KMS-11 (cell line): ENCODE results near the gene ACSF3.
"Not testable (repeated sequence)": the region's sequence is repeated elsewhere in the genome, so short reads cannot be mapped to it uniquely, and the experiment has no call there.

Experiments
- H2AFZ ChIP-seq: fragments of 200-600 bp; sonication (generic); 2 replicates; pipeline ENCODE4 v1.6.1; 2016; ENCODE audit warnings: antibody characterized with exemption, mixed run types, low read depth
- H3K27ac ChIP-seq: fragments of 200-600 bp; sonication (generic); 2 replicates; pipeline ENCODE4 v1.6.1; 2016; ENCODE audit warnings: mild to moderate bottlenecking, mixed run types
- H3K27me3 ChIP-seq: fragments of 200-600 bp; sonication (generic); 2 replicates; pipeline ENCODE4 v1.6.1; 2017; ENCODE audit warnings: mild to moderate bottlenecking, low read depth, mixed run types, moderate library complexity; ENCODE audit not compliant: insufficient read depth
- H3K36me3 ChIP-seq: fragments of 200-600 bp; sonication (generic); 2 replicates; pipeline ENCODE4 v1.6.1; 2017; ENCODE audit warnings: mild to moderate bottlenecking, mixed run types; ENCODE audit not compliant: insufficient read depth
- H3K4me1 ChIP-seq: fragments of 200-600 bp; sonication (generic); 2 replicates; pipeline ENCODE4 v1.6.1; 2016; ENCODE audit warnings: mild to moderate bottlenecking, low read depth, mixed run types; ENCODE audit not compliant: poor library complexity, severe bottlenecking
- H3K4me2 ChIP-seq: fragments of 200-600 bp; sonication (generic); 2 replicates; pipeline ENCODE4 v1.7.0; 2016; ENCODE audit warnings: mild to moderate bottlenecking, mixed run types
- H3K4me3 ChIP-seq: fragments of 200-600 bp; sonication (generic); IDR thresholded peaks from 2 replicates; pipeline ENCODE4 v1.6.1; 2017; ENCODE audit warnings: low read depth, low read length, mixed read lengths; ENCODE audit not compliant: insufficient read depth
- H3K79me2 ChIP-seq: fragments of 200-600 bp; sonication (generic); 2 replicates; pipeline ENCODE4 v1.6.1; 2016; ENCODE audit warnings: low read depth, mixed run types; ENCODE audit not compliant: insufficient read depth
- H3K9ac ChIP-seq: fragments of 200-600 bp; sonication (generic); 2 replicates; pipeline ENCODE4 v1.6.1; 2016; ENCODE audit warnings: mild to moderate bottlenecking, mixed run types
- H4K20me1 ChIP-seq: fragments of 200-600 bp; sonication (generic); 2 replicates; pipeline ENCODE4 v1.6.1; 2016; ENCODE audit warnings: mild to moderate bottlenecking, mixed run types; ENCODE audit not compliant: insufficient read depth
- TF ChIP-seq, protein P1 (sequence below): fragments of 200-600 bp; sonication (generic); conservative IDR thresholded peaks from 2 replicates; pipeline ENCODE4 v1.6.1; 2017; ENCODE audit warnings: low read depth, mild to moderate bottlenecking, antibody characterized with exemption, low read length, moderate library complexity, mixed read lengths

Gene ACSF3

DNA sequence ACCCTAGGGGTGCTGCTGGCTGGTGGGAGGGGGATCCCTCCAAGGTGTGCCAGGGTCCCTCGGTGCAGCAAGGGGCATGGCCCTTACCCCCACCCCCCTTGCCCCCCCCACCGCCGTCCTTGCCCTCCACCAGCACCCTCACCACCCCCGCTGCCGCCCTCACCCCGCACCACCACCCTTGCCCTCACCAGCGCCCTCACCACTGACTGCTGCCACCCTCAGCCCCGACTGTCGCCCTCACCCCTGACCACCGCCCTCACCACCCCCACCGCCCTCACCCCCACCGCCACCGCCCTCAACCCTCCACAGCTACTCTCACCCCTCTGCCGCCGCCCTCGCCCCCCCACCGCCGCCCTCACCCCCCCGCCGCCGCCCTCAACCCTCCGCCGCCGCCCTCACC lies 23.1 kb upstream of the ACSF3 start:
- Histone ChIP-seq H3K79me2 (no peaks in the 10 kb centered on the region), H3K27me3 (peaks cover 58% of the 10 kb centered on the region), H4K20me1 (no peaks in the 10 kb centered on the region), H3K4me2 (no peak overlapping the region), H3K27ac (no peak overlapping the region), H2AFZ (no peak overlapping the region), H3K4me1 (no peaks in the 10 kb centered on the region), H3K36me3 (no peaks in the 10 kb centered on the region), H3K4me3 (no peak overlapping the region), H3K9ac (no peak overlapping the region)
- TF ChIP-seq, protein P1, sequence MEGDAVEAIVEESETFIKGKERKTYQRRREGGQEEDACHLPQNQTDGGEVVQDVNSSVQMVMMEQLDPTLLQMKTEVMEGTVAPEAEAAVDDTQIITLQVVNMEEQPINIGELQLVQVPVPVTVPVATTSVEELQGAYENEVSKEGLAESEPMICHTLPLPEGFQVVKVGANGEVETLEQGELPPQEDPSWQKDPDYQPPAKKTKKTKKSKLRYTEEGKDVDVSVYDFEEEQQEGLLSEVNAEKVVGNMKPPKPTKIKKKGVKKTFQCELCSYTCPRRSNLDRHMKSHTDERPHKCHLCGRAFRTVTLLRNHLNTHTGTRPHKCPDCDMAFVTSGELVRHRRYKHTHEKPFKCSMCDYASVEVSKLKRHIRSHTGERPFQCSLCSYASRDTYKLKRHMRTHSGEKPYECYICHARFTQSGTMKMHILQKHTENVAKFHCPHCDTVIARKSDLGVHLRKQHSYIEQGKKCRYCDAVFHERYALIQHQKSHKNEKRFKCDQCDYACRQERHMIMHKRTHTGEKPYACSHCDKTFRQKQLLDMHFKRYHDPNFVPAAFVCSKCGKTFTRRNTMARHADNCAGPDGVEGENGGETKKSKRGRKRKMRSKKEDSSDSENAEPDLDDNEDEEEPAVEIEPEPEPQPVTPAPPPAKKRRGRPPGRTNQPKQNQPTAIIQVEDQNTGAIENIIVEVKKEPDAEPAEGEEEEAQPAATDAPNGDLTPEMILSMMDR, result no peak

DNA sequence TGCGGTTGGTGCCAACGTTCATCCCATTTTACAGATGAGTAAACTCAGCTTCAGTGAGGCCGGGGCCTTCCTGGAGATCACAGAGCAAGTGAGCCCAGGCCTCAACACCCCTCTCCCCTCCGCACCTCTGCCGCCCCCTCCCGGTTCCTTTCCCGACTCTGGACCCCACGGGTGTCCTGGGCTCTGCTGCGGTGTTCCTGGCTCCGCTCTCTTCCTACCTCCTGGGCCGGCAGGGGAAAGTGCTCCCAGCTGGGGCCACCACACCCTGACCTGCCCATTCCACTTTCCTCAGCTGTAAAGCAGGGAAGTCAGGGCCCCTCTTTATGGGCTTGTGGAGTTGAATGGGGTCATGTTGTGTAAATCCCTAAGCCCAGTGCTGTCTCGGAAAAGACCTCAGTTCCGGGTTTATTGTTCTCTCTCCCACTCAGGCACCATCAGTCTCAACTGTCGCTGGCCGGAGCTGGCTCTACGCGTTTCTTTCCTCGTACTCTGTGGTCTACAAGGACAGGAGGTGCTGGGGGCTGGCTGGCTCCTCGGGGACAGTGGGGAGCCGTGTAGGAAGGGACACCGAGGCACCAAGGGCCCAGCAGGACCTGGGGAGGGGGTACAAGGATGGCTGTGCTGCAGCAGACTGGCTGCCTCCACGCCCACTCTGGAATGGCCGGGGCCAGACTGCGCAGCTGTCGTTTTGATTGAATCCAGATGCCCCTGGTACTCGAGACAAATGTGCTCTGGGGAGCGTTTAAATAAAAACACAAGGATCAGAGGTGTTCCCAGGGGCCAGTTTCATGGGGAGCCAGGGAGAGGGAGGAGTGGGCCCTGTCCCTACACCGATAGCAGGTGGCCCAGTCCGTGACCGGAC lies 21.7 kb upstream of the ACSF3 start:
- Histone ChIP-seq H3K4me2 (no peak overlapping the region), H3K36me3 (no peaks in the 10 kb centered on the region), H3K27me3 (peaks cover 44% of the 10 kb centered on the region), H3K4me1 (no peaks in the 10 kb centered on the region), H3K9ac (no peak overlapping the region), H3K27ac (no peak overlapping the region), H4K20me1 (no peaks in the 10 kb centered on the region), H2AFZ (no peak overlapping the region), H3K4me3 (no peak overlapping the region), H3K79me2 (no peaks in the 10 kb centered on the region)
- TF ChIP-seq, protein P1, result no peak

DNA sequence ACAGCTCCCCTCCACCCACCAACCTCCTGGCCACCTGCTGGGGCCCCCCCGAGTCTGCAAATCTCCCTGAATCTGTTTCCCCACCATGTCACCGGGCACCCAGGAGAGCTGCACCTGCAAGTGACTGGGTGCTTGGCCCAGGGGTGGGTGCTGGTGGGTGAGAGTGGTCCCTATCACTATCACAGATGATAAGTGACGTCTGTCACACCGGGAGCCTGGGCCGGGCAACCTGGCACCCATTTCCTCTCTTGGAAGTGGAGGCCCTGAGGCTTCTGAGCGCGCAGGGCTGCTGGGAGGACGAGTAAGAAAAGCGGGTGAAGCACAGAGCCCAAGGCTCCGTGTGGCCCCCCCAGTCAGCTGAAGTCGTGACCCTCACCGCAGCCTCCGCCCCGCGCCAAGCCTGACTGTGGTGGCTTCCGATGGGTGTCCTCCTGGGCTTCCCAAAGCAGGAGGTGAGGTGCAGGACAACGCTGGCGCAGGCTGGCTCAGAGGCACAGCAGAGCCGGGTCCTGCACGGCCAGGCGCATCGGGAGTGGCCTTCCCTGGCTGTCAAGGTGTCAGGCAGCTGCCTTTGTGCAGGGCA lies 21.0 kb upstream of the ACSF3 start:
- H4K20me1 ChIP-seq, result no peaks in the 10 kb centered on the region
- H2AFZ ChIP-seq, result no peak overlapping the region

DNA sequence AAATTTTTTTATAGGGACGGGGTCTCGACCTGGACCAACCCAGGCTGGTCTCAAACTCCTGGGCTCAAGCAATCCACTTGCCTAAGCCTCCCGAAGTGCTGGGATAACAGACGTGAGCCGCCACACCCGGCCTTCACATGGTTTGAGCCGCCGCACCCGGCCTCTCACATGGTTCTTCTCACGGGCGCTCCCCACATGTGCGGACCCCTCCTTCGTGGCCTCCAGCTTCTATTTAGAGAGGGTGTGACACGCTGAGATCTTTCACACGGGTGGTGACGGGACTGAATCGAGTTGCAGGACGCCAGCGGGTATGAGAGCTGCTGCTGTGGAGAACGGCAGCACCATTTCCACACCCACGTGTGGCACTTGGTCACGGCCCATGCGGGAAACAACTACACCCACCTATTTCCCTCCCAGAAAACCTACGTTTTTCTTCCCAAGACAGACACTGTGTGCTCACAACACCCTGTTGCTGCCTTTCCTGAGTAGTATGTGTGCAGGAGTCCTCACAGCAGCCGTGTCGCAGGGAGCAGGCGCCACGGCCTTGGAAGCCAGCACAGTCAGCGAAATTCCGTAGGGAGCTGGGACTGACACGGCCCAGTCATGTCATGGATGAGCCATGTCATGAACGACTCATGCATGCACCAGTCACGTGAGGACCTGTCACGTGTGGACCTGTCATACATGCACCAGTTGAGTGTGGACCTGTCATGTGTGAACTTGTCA lies 20.1 kb upstream of the ACSF3 start:
- Histone ChIP-seq H3K27ac (no peak overlapping the region), H3K4me2 (no peak overlapping the region), H3K4me3 (no peak overlapping the region), H3K4me1 (no peaks in the 10 kb centered on the region), H3K36me3 (no peaks in the 10 kb centered on the region), H4K20me1 (no peaks in the 10 kb centered on the region), H2AFZ (no peak overlapping the region), H3K9ac (no peak overlapping the region), H3K27me3 (peaks cover 36% of the 10 kb centered on the region), H3K79me2 (no peaks in the 10 kb centered on the region)
- TF ChIP-seq, protein P1, result no peak

More for the DNA sequence above, 21.0 kb upstream of the ACSF3 start:
- peaks cover 37% of the 10 kb centered on the region; the same call in 1 of the 2 replicates for H3K27me3 ChIP-seq
- no peak overlapping the region for H3K4me2 ChIP-seq
- no peak overlapping the region for H3K27ac ChIP-seq
- no peaks in the 10 kb centered on the region for H3K4me1 ChIP-seq
- TF ChIP-seq, protein P1, result no peak
- H3K79me2 ChIP-seq, result no peaks in the 10 kb centered on the region
- no peak overlapping the region for H3K4me3 ChIP-seq
- no peak overlapping the region for H3K9ac ChIP-seq
- no peaks in the 10 kb centered on the region for H3K36me3 ChIP-seq

DNA sequence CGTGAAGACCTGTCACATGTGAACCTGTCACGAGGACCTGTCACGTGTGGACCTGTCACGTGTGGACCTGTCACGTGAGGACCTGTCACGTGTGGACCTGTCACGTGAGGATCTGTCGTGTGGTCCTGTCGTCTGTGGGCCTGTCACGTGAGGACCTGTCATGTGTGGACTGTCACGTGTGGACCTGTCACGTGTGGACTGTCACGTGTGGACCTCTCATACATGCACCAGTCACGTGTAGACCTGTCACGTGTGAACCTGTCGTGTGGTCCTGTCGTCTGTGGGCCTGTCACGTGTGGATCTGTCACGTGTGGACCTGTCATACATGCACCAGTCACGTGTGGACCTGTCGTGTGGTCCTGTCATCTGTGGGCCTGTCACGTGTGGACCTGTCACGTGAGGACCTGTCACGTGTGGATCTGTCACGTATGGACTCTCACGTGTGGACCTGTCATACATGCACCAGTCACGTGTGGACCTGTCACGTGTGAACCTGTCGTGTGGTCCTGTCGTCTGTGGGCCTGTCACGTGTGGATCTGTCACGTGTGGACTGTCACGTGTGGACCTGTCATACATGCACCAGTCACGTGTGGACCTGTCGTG lies 19.5 kb upstream of the ACSF3 start:
- not testable (repeated sequence) for H3K4me3 ChIP-seq, H2AFZ ChIP-seq, H3K4me1 ChIP-seq, H3K79me2 ChIP-seq, H3K36me3 ChIP-seq, H3K27ac ChIP-seq, H3K9ac ChIP-seq, H4K20me1 ChIP-seq, H3K4me2 ChIP-seq
- H3K27me3 ChIP-seq, result peaks cover 36% of the 10 kb centered on the region
